Gastrocnemius medialis (tissue), 4 donors: Measurements from ENCODE around the gene SUFU. TPM values are rescaled to one million over a fixed set of nuclear protein-coding genes. Genes with fewer than 3 reads are reported as not detected.

ENCODE experiments used
- ATAC-seq, 2 donors: fragments of 150-250 bp; one replicate each; pipeline ENCODE4 v1.9.1; 2016
- DNase-seq, 2 donors: peaks; one replicate each; pipeline ENCODE4 v3.0.0-alpha.2; 2019
- H3K27ac ChIP-seq, 4 donors: fragments of 200-600 bp; sonication (generic); 1 replicate in 1 of 4; 2 replicates in 3 of 4; pipeline ENCODE4 v1.5.1; 2016 to 2018; ENCODE audit warnings: mild to moderate bottlenecking in 2 of 4, moderate library complexity in 1 of 4
- H3K27me3 ChIP-seq, 3 donors: fragments of 200-600 bp; sonication (generic) in 2 of 3; 1 replicate in 1 of 3; 2 replicates in 2 of 3; pipeline versions ENCODE4 v1.5.1 to v1.6.0; 2016 to 2019; ENCODE audit warnings: mild to moderate bottlenecking in 1 of 3, moderate library complexity in 1 of 3
- H3K36me3 ChIP-seq, 2 donors: fragments of 200-600 bp; sonication (generic) in 1 of 2; one replicate each; pipeline ENCODE4 v1.5.1; 2017 to 2018
- H3K4me1 ChIP-seq, 2 donors: fragments of 200-600 bp; sonication (generic) in 1 of 2; one replicate each; pipeline ENCODE4 v1.5.1; 2016 to 2017; ENCODE audit warnings: mild to moderate bottlenecking in 2 of 2
- H3K4me3 ChIP-seq, 4 donors: fragments of 200-600 bp; sonication (generic) in 3 of 4; 1 replicate in 1 of 4; 2 replicates in 3 of 4; pipeline ENCODE4 v1.5.1; 2016 to 2019; ENCODE audit warnings: mild to moderate bottlenecking in 2 of 4
- H3K9me3 ChIP-seq, 3 donors: fragments of 200-600 bp; sonication (generic) in 2 of 3; 1 replicate in 1 of 3; 2 replicates in 2 of 3; pipeline ENCODE4 v1.5.1; 2016 to 2019
- CTCF ChIP-seq, 5 experiments: fragments of 450-650 bp in 3 of 5; fragments of 200-600 bp in 2 of 5; sonication (generic) in 2 of 5; IDR thresholded peaks in 4 of 5; conservative IDR thresholded peaks in 1 of 5; 1 replicate in 4 of 5; 2 replicates in 1 of 5; pipeline ENCODE4 v1.5.1; 2016 to 2019; ENCODE audit warnings: antibody characterized with exemption in 5 of 5, mild to moderate bottlenecking in 3 of 5, moderate library complexity in 3 of 5
- POLR2A ChIP-seq, 2 donors: fragments of 450-650 bp; IDR thresholded peaks; one replicate each; pipeline ENCODE4 v1.6.1; 2017; ENCODE audit warnings: antibody characterized with exemption in 2 of 2, mild to moderate bottlenecking in 2 of 2, moderate library complexity in 2 of 2
- in situ Hi-C, 4 donors: fragments of 200-750 bp; cut with MboI; loops; one replicate each; pipeline versions ENCODE4 v1.15.0 to v1.8.0; 2017; ENCODE audit warnings: low sequenced_read_pairs in 4 of 4
- intact Hi-C: fragments of 100-400 bp; cut with DNase I; formaldehyde crosslinking; loops from one replicate; pipeline ENCODE4 v1.15.1; 2023; ENCODE audit warnings: low total_unique reads
- total RNA-seq, 4 donors: library from RNA; depleted of rRNA; stranded (reverse); fragments of >200 nt; gene quantifications; one replicate each; pipeline versions ENCODE4 v1.1.0 to v1.2.3, GENCODE V29; 2016

SUFU gene
- total RNA-seq, 4 donors from 2014 or later = 7.3 to 11.8 (median 7.9) TPM

- no peak for ATAC-seq
- Histone ChIP-seq H3K27ac (peak overlapping the region in 3 of 4 donors; percentile 31 to 89 (median 56)), H3K4me3 (no peak overlapping the region), H3K9me3 (no peaks in the 10 kb centered on the region), H3K27me3 (no peaks in the 10 kb centered on the region), H3K36me3 (no peaks in the 10 kb centered on the region), H3K4me1 (peaks cover 59 to 69% of the 10 kb centered on the region in 2 donors)
- intact Hi-C loops (no loop called here), in situ Hi-C loops (no loop called here)
- DNase-seq = no peak
- TF ChIP-seq POLR2A (IDR thresholded peaks at IDR 0.05) (no peak), CTCF (IDR thresholded peaks at IDR 0.05 in 4 of 5, conservative IDR thresholded peaks at IDR 0.05 in 1 of 5) (no peak)
These were observed 109.5 kb downstream of the SUFU start for GRCh38 chr10:102613286-102613685.

DNA sequence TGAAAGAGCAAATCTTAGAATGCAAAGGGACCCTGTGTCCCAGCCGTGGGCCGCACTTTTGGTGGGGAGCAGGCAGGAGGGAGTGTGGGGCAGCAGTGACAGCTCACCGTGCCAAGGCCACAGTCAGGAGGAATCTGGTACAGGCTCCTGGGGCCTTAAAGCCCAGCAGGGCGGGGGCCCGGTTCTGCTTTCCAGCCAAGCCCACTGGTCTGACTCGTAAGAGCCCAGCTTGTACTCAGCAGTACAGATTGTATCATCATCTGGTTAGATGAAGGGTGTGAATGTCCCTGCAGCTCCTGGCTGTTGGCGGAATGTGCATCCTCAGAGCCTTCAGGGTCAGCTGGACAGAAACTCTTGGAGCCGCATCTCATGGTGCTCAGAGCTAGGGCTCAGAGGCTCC lies 110.0 kb downstream of the SUFU start:
- TF ChIP-seq CTCF (IDR thresholded peaks at IDR 0.05 in 4 of 5, conservative IDR thresholded peaks at IDR 0.05 in 1 of 5) (no peak), POLR2A (IDR thresholded peaks at IDR 0.05) (no peak)
- ATAC-seq = no peak
- intact Hi-C loops = no loop called here
- in situ Hi-C loops = no loop called here
- Histone ChIP-seq H3K4me1 (peaks cover 63 to 74% of the 10 kb centered on the region in 2 donors), H3K27me3 (no peaks in the 10 kb centered on the region), H3K36me3 (no peaks in the 10 kb centered on the region), H3K27ac (peak overlapping the region in 3 of 4 donors; percentile 31 to 89 (median 56)), H3K4me3 (no peak overlapping the region), H3K9me3 (no peaks in the 10 kb centered on the region)
- DNase-seq = peak in 1 of 2 donors; percentile 61

DNA sequence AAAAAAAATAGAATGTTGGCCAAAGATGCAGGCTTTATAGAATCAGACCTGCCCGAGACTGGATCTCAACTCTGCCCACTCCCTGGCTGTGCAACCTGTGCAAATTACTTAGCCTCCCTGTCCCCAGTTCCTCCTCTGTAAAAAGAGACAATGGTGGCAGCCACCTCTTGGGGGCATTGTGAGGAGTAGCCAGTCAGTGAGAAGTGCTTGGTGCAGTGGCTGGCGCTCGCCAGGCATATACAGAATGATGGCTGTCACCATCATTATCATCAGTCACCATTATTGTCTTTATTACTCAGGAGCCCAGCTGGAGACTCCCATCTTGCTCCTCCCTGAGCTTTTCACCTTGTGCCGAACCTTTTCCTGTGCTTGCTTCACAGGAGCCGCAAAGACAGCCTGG lies 111.1 kb downstream of the SUFU start:
- no peak overlapping the region for H3K4me3 ChIP-seq
- in situ Hi-C loops (no loop called here), intact Hi-C loops (no loop called here)
- no peaks in the 10 kb centered on the region for H3K9me3 ChIP-seq
- no peak for ATAC-seq
- no peaks in the 10 kb centered on the region for H3K27me3 ChIP-seq
- H3K27ac ChIP-seq = peak overlapping the region; percentile 58 to 89 (median 79)
- no peaks in the 10 kb centered on the region for H3K36me3 ChIP-seq
- TF ChIP-seq CTCF (IDR thresholded peaks at IDR 0.05 in 4 of 5, conservative IDR thresholded peaks at IDR 0.05 in 1 of 5) (no peak), POLR2A (IDR thresholded peaks at IDR 0.05) (no peak)
- H3K4me1 ChIP-seq = peaks cover 74 to 84% of the 10 kb centered on the region in 2 donors
- no peak for DNase-seq

- peak overlapping the region; percentile 58 to 89 (median 79) for H3K27ac ChIP-seq
- intact Hi-C loops = no loop called here
- TF ChIP-seq CTCF (IDR thresholded peaks at IDR 0.05 in 4 of 5, conservative IDR thresholded peaks at IDR 0.05 in 1 of 5) (peak in 3 of 5 experiments; percentile 20 to 44 (median 24)), POLR2A (IDR thresholded peaks at IDR 0.05) (no peak)
- ATAC-seq = no peak
- in situ Hi-C loops = no loop called here
- no peaks in the 10 kb centered on the region for H3K9me3 ChIP-seq
- peaks cover 79 to 88% of the 10 kb centered on the region in 2 donors for H3K4me1 ChIP-seq
- peak in 1 of 2 donors; percentile 50 for DNase-seq
- H3K4me3 ChIP-seq = no peak overlapping the region
- no peaks in the 10 kb centered on the region for H3K36me3 ChIP-seq
- no peaks in the 10 kb centered on the region for H3K27me3 ChIP-seq
These were observed 111.6 kb downstream of the SUFU start for GRCh38 chr10:102615361-102615760.
